ENCODE measurements around the gene RPL34.

DNA sequence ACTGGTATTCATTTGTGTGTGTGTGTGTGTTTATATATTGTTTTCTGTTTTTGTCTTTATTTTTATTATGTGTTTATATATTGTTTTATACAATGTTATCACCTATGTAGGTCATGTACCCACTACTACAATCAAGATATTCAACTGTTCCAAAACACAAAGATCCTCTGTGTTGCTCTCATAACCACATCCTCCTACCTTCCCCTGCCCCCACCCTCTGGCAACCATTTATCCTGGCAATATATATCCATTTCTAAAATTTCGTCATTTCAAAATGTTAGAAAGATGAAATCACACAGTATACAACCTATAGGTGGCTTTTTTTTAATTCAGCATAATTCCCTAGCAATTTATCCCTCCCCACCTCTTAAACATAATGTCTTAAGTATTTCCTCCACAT is 18.8 kb upstream of the RPL34 start:
- TF ChIP-seq, protein P1, sequence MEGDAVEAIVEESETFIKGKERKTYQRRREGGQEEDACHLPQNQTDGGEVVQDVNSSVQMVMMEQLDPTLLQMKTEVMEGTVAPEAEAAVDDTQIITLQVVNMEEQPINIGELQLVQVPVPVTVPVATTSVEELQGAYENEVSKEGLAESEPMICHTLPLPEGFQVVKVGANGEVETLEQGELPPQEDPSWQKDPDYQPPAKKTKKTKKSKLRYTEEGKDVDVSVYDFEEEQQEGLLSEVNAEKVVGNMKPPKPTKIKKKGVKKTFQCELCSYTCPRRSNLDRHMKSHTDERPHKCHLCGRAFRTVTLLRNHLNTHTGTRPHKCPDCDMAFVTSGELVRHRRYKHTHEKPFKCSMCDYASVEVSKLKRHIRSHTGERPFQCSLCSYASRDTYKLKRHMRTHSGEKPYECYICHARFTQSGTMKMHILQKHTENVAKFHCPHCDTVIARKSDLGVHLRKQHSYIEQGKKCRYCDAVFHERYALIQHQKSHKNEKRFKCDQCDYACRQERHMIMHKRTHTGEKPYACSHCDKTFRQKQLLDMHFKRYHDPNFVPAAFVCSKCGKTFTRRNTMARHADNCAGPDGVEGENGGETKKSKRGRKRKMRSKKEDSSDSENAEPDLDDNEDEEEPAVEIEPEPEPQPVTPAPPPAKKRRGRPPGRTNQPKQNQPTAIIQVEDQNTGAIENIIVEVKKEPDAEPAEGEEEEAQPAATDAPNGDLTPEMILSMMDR (IDR thresholded peaks at IDR 0.05), result no peak
- no peak for TF ChIP-seq POLR2A (IDR thresholded peaks at IDR 0.05)

Measured in body of pancreas (tissue), 4 donors.